Stimulated activated CD4-positive, alpha-beta T cell treated with anti-CD3 and anti-CD28 coated beads, Interleukin-4, amount 100 ng/mL, for 48 hours (primary cell): ENCODE data around the gene SPATA13.

Experiments
- DNase-seq, 2 donors: peaks; one replicate each; pipeline ENCODE4 v3.0.0-alpha.2; 2020; ENCODE audit warnings: low read depth in 2 of 2

The SPATA13 gene

GRCh38 chr13:24355103-24355502 is 194.6 kb downstream of the SPATA13 start:
- DNase-seq: no peak

- DNase-seq: no peak
Measured at GRCh38 chr13:24356270-24356669, 195.8 kb downstream of the SPATA13 start.
